HEK293 (cell line): ENCODE results near the gene FSIP1.

ENCODE experiments used
- CTCF ChIA-PET: fragments of 350-600 bp; formaldehyde crosslinking; extraction: SDS; loops from one replicate; lab custom pipeline; 2021; ENCODE audit warnings: antibody characterized with exemption; lab: Yijun Ruan, JAX
- POLR2A ChIA-PET: fragments of 300-600 bp; formaldehyde crosslinking; extraction: SDS; loops from one replicate; lab custom pipeline; 2020; ENCODE audit warnings: antibody characterized with exemption, inconsistent platforms; lab: Yijun Ruan, JAX
- H3K27ac ChIP-seq: fragments of 200-500 bp; sonication (Bioruptor generic); 2 replicates; pipeline ENCODE4 v1.5.1; 2014; ENCODE audit warnings: low read depth, low read length, control low read depth, inconsistent platforms; ENCODE audit errors: extremely low read depth
- H3K36me3 ChIP-seq, 2 experiments: fragments of 200-500 bp in 1 of 2; sonication (Bioruptor generic) in 1 of 2; 1 replicate in 1 of 2; 2 replicates in 1 of 2; pipeline ENCODE4 v1.5.1; 2014 to 2017; ENCODE audit warnings: inconsistent platforms in 2 of 2, low read length in 2 of 2; ENCODE audit not compliant: control insufficient read depth in 2 of 2, insufficient read depth in 1 of 2
- H3K4me1 ChIP-seq: fragments of 200-500 bp; sonication (Bioruptor generic); 2 replicates; pipeline ENCODE4 v1.5.1; 2014; ENCODE audit warnings: mild to moderate bottlenecking, low read length, inconsistent platforms; ENCODE audit not compliant: control insufficient read depth, insufficient read depth
- H3K4me3 ChIP-seq: 2 replicates; pipeline ENCODE4 v1.5.1; 2011; ENCODE audit warnings: low read depth, mild to moderate bottlenecking, control low read depth, low read length, moderate library complexity
- H3K9me3 ChIP-seq: fragments of 200-500 bp; sonication (Bioruptor generic); 2 replicates; pipeline ENCODE4 v1.5.1; 2014; ENCODE audit warnings: low read depth, low read length, inconsistent platforms; ENCODE audit not compliant: control insufficient read depth, insufficient read depth
- FEZF1 ChIP-seq: fragments of 450-650 bp; formaldehyde crosslinking; IDR thresholded peaks from 2 replicates; pipeline ENCODE4 v1.5.1; 2016; ENCODE audit warnings: missing biosample characterization, missing genetic modification characterization
- GLI2 ChIP-seq: fragments of 450-650 bp; formaldehyde crosslinking; IDR thresholded peaks from 2 replicates; pipeline ENCODE4; 2017; ENCODE audit warnings: missing biosample characterization, missing genetic modification characterization, low read depth, borderline replicate concordance
- HOXC10 ChIP-seq: sonication (generic); formaldehyde crosslinking; IDR thresholded peaks from 2 replicates; pipeline ENCODE4 v1.8.1; 2023; ENCODE audit warnings: mild to moderate bottlenecking, missing genetic modification reagents
- MEIS1 ChIP-seq: sonication (generic); formaldehyde crosslinking; IDR thresholded peaks from 2 replicates; pipeline ENCODE4 v1.8.1; 2022; ENCODE audit warnings: missing genetic modification reagents, mild to moderate bottlenecking, borderline replicate concordance
- RBAK ChIP-seq: fragments of 450-650 bp; formaldehyde crosslinking; IDR thresholded peaks from 2 replicates; pipeline ENCODE4 v1.5.1; 2016; ENCODE audit warnings: missing biosample characterization, missing genetic modification characterization
- SCRT1 ChIP-seq: fragments of 450-650 bp; formaldehyde crosslinking; IDR thresholded peaks from 2 replicates; pipeline ENCODE4 v1.5.1; 2016; ENCODE audit warnings: missing biosample characterization, missing genetic modification characterization, borderline replicate concordance
- SETDB1 ChIP-seq: IDR thresholded peaks from one replicate; pipeline ENCODE4 v1.6.1; 2017; ENCODE audit warnings: mild to moderate bottlenecking, low read length, moderate library complexity, mixed read lengths; ENCODE audit not compliant: insufficient read length
- WT1 ChIP-seq: fragments of 450-650 bp; formaldehyde crosslinking; IDR thresholded peaks from 2 replicates; pipeline ENCODE4 v1.5.1; 2016; ENCODE audit warnings: missing biosample characterization, missing genetic modification characterization
- ZNF121 ChIP-seq: fragments of 450-650 bp; formaldehyde crosslinking; IDR thresholded peaks from 2 replicates; pipeline ENCODE4 v1.5.1; 2016; ENCODE audit warnings: missing biosample characterization, missing genetic modification characterization
- ZNF175 ChIP-seq: fragments of 450-650 bp; formaldehyde crosslinking; IDR thresholded peaks from 2 replicates; pipeline ENCODE4 v1.5.1; 2016; ENCODE audit warnings: missing biosample characterization, missing genetic modification characterization
- ZNF184 ChIP-seq: fragments of 450-650 bp; IDR thresholded peaks from 2 replicates; pipeline ENCODE4 v1.5.1; 2018; ENCODE audit warnings: missing biosample characterization, mild to moderate bottlenecking, missing genetic modification characterization
- ZNF214 ChIP-seq: fragments of 450-650 bp; formaldehyde crosslinking; IDR thresholded peaks from 2 replicates; pipeline ENCODE4 v1.5.1; 2017; ENCODE audit warnings: missing biosample characterization, mild to moderate bottlenecking, missing genetic modification characterization, borderline replicate concordance
- ZNF223 ChIP-seq: fragments of 450-650 bp; formaldehyde crosslinking; IDR thresholded peaks from 2 replicates; pipeline ENCODE4 v1.5.1; 2016; ENCODE audit warnings: missing biosample characterization, missing genetic modification characterization
- ZNF366 ChIP-seq: fragments of 450-650 bp; formaldehyde crosslinking; conservative IDR thresholded peaks from 2 replicates; pipeline ENCODE4 v1.5.1; 2016; ENCODE audit warnings: missing biosample characterization, missing genetic modification characterization
- ZNF423 ChIP-seq: fragments of 450-650 bp; formaldehyde crosslinking; IDR thresholded peaks from 2 replicates; pipeline ENCODE4 v1.5.1; 2016; ENCODE audit warnings: missing biosample characterization, missing genetic modification characterization
- ZNF426 ChIP-seq: fragments of 450-650 bp; formaldehyde crosslinking; IDR thresholded peaks from 2 replicates; pipeline ENCODE4 v1.5.1; 2017; ENCODE audit warnings: missing biosample characterization, missing genetic modification characterization, mild to moderate bottlenecking, inconsistent platforms, moderate library complexity
- ZNF501 ChIP-seq: fragments of 450-650 bp; formaldehyde crosslinking; IDR thresholded peaks from 2 replicates; pipeline ENCODE4 v1.5.1; 2016; ENCODE audit warnings: missing biosample characterization, missing genetic modification characterization
- ZNF558 ChIP-seq: fragments of 450-650 bp; formaldehyde crosslinking; IDR thresholded peaks from 2 replicates; pipeline ENCODE4 v1.5.1; 2016; ENCODE audit warnings: missing biosample characterization, missing genetic modification characterization
- ZNF610 ChIP-seq: fragments of 450-650 bp; formaldehyde crosslinking; IDR thresholded peaks from 2 replicates; pipeline ENCODE4 v1.5.1; 2016; ENCODE audit warnings: missing biosample characterization, missing genetic modification characterization, borderline replicate concordance
- ZNF677 ChIP-seq: fragments of 450-650 bp; IDR thresholded peaks from 2 replicates; pipeline ENCODE4 v1.5.0; 2018; ENCODE audit warnings: missing biosample characterization, mild to moderate bottlenecking, missing genetic modification characterization, moderate library complexity
- ZNF701 ChIP-seq: fragments of 450-650 bp; formaldehyde crosslinking; IDR thresholded peaks from 2 replicates; pipeline ENCODE4 v1.5.1; 2016; ENCODE audit warnings: missing biosample characterization, missing genetic modification characterization
- ZNF707 ChIP-seq: fragments of 450-650 bp; formaldehyde crosslinking; IDR thresholded peaks from 2 replicates; pipeline ENCODE4 v1.5.1; 2016; ENCODE audit warnings: missing biosample characterization, missing genetic modification characterization
- ZNF791 ChIP-seq: fragments of 450-650 bp; formaldehyde crosslinking; IDR thresholded peaks from 2 replicates; pipeline ENCODE4 v1.5.1; 2016; ENCODE audit warnings: missing biosample characterization, missing genetic modification characterization
- ZNF837 ChIP-seq: fragments of 450-650 bp; formaldehyde crosslinking; IDR thresholded peaks from 2 replicates; pipeline ENCODE4 v1.5.1; 2016; ENCODE audit warnings: missing biosample characterization, missing genetic modification characterization
- TF ChIP-seq, protein P1 (sequence below): fragments of 450-650 bp; formaldehyde crosslinking; IDR thresholded peaks from 2 replicates; pipeline ENCODE4 v1.5.1; 2017; ENCODE audit warnings: missing biosample characterization, missing genetic modification characterization
- TF ChIP-seq, protein P2 (sequence below): fragments of 450-650 bp; formaldehyde crosslinking; IDR thresholded peaks from 2 replicates; pipeline ENCODE4 v1.5.1; 2016; ENCODE audit warnings: missing biosample characterization, missing genetic modification characterization
- TF ChIP-seq, protein P3 (sequence below): fragments of 450-650 bp; IDR thresholded peaks from 2 replicates; pipeline ENCODE4 v1.5.1; 2018; ENCODE audit warnings: missing biosample characterization, missing genetic modification characterization
- TF ChIP-seq, protein P4 (sequence below): fragments of 450-650 bp; formaldehyde crosslinking; IDR thresholded peaks from 2 replicates; pipeline ENCODE4 v1.5.1; 2016; ENCODE audit warnings: missing biosample characterization, missing genetic modification characterization

The FSIP1 gene

DNA sequence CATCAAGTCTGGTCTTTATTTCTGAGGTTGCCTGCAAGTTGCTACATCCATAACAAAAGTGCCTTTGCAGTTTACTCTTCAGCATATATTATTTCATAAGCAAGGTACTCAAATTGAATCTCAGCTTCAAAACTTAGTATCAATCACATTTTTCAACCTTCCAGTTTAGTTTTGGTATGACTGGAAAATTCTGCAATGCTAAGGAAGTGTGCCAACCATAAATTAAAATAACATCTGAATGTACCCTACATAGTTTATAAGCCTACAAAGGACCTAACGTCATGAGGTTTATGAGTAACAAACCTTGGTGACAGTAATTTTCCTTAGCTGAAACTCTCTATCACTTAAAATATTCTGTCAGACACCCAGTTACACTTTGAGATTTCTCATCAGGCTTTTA lies 138.9 kb downstream of the FSIP1 start:
- POLR2A ChIA-PET, result no interaction called here
- Histone ChIP-seq H3K36me3 (no peaks in the 10 kb centered on the region), H3K4me3 (no peak overlapping the region), H3K4me1 (no peaks in the 10 kb centered on the region), H3K27ac (no peak overlapping the region), H3K9me3 (no peaks in the 10 kb centered on the region)
- CTCF ChIA-PET, result interaction anchor here (0.6 to 1.1 kb wide), 3 partner anchors 63 to 369 kb away, joined by 3 to 8 read pairs (median 3); no protein-coding TSS in a partner anchor
- TF ChIP-seq ZNF121 (no peak), ZNF423 (tag by site-specific recombination) (no peak), ZNF184 (tag by site-specific recombination) (no peak), SCRT1 (tag by site-specific recombination) (no peak), GLI2 (tag by site-specific recombination) (no peak), ZNF791 (tag by site-specific recombination) (no peak), ZNF558 (tag by site-specific recombination) (no peak), WT1 (no peak), RBAK (tag by site-specific recombination) (no peak), ZNF501 (no peak), MEIS1 (CRISPR knock-in tag) (no peak), ZNF214 (tag by site-specific recombination) (no peak), ZNF701 (tag by site-specific recombination) (no peak), HOXC10 (CRISPR knock-in tag) (no peak), ZNF223 (tag by site-specific recombination) (no peak), ZNF366 (tag by site-specific recombination) (no peak), ZNF175 (tag by site-specific recombination) (no peak)
- TF ChIP-seq, protein P1, sequence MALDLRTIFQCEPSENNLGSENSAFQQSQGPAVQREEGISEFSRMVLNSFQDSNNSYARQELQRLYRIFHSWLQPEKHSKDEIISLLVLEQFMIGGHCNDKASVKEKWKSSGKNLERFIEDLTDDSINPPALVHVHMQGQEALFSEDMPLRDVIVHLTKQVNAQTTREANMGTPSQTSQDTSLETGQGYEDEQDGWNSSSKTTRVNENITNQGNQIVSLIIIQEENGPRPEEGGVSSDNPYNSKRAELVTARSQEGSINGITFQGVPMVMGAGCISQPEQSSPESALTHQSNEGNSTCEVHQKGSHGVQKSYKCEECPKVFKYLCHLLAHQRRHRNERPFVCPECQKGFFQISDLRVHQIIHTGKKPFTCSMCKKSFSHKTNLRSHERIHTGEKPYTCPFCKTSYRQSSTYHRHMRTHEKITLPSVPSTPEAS (tag by site-specific recombination), result no peak
- TF ChIP-seq, protein P2, sequence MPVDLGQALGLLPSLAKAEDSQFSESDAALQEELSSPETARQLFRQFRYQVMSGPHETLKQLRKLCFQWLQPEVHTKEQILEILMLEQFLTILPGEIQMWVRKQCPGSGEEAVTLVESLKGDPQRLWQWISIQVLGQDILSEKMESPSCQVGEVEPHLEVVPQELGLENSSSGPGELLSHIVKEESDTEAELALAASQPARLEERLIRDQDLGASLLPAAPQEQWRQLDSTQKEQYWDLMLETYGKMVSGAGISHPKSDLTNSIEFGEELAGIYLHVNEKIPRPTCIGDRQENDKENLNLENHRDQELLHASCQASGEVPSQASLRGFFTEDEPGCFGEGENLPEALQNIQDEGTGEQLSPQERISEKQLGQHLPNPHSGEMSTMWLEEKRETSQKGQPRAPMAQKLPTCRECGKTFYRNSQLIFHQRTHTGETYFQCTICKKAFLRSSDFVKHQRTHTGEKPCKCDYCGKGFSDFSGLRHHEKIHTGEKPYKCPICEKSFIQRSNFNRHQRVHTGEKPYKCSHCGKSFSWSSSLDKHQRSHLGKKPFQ (tag by site-specific recombination), result no peak
- TF ChIP-seq, protein P3, sequence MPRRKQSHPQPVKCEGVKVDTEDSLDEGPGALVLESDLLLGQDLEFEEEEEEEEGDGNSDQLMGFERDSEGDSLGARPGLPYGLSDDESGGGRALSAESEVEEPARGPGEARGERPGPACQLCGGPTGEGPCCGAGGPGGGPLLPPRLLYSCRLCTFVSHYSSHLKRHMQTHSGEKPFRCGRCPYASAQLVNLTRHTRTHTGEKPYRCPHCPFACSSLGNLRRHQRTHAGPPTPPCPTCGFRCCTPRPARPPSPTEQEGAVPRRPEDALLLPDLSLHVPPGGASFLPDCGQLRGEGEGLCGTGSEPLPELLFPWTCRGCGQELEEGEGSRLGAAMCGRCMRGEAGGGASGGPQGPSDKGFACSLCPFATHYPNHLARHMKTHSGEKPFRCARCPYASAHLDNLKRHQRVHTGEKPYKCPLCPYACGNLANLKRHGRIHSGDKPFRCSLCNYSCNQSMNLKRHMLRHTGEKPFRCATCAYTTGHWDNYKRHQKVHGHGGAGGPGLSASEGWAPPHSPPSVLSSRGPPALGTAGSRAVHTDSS, result no peak

DNA sequence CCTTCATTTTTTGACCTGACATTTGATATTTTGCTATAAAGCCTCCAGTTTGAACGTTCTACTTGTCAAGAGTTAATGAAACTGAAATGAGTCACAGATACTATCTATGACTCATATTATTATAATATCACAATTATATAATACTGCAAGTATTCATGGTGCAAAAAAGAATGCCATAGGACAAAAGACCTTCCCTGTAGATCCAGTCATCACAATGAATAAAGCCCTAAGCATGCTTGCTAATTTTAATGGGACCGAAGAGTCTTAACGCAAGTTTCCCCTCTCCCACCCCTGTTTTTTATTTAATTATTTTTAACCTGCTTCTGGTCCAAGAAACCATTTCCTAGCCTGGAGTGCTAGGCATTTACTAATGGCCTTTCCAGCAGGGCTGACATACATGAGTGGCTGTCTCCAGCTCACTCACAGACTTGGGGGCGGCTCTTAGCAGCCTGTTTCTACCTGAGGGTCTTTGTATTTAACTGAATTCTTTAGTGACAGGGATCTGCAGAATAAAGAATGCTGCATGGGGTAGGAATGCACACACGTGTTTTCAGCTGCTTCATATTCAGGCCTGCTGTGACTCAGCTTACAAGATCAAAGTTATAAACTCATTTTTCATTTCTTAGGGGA lies 140.5 kb downstream of the FSIP1 start:
- H3K27ac ChIP-seq, result no peak overlapping the region
- no peaks in the 10 kb centered on the region for H3K36me3 ChIP-seq
- ChIA-PET POLR2A (no interaction called here), CTCF (interaction anchor here (0.5 to 0.7 kb wide), 2 partner anchors 74 to 350 kb away, joined by 3 to 4 read pairs; no protein-coding TSS in a partner anchor)
- H3K9me3 ChIP-seq, result no peaks in the 10 kb centered on the region
- H3K4me3 ChIP-seq, result no peak overlapping the region
- H3K4me1 ChIP-seq, result no peaks in the 10 kb centered on the region
- TF ChIP-seq ZNF707 (tag by site-specific recombination) (no peak), ZNF426 (tag by site-specific recombination) (no peak), ZNF610 (tag by site-specific recombination) (no peak), ZNF677 (tag by site-specific recombination) (no peak), ZNF175 (tag by site-specific recombination) (no peak), SETDB1 (no peak), FEZF1 (tag by site-specific recombination) (no peak), ZNF837 (tag by site-specific recombination) (no peak)
- TF ChIP-seq, protein P4, sequence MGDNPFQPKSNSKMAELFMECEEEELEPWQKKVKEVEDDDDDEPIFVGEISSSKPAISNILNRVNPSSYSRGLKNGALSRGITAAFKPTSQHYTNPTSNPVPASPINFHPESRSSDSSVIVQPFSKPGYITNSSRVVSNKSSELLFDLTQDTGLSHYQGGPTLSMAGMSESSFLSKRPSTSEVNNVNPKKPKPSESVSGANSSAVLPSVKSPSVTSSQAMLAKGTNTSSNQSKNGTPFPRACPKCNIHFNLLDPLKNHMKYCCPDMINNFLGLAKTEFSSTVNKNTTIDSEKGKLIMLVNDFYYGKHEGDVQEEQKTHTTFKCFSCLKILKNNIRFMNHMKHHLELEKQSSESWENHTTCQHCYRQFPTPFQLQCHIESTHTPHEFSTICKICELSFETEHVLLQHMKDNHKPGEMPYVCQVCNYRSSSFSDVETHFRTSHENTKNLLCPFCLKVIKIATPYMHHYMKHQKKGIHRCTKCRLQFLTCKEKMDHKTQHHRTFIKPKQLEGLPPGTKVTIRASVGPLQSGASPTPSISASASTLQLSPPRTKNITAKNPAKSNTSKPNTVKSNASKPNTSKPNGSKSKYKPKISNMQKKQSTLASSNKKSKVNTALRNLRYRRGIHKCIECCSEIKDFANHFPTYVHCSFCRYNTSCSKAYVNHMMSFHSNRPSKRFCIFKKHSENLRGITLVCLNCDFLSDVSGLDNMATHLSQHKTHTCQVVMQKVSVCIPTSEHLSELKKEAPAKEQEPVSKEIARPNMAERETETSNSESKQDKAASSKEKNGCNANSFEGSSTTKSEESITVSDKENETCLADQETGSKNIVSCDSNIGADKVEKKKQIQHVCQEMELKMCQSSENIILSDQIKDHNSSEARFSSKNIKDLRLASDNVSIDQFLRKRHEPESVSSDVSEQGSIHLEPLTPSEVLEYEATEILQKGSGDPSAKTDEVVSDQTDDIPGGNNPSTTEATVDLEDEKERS (tag by site-specific recombination), result no peak
